HPDE6-E6E7 (cell line): ENCODE measurements around the gene CCDC172.

Experiments used
- DNase-seq: peaks from one replicate; pipeline ENCODE4 v3.0.0; 2011; ENCODE audit warnings: missing footprints; ENCODE audit errors: extremely low spot score

CCDC172 gene

DNA sequence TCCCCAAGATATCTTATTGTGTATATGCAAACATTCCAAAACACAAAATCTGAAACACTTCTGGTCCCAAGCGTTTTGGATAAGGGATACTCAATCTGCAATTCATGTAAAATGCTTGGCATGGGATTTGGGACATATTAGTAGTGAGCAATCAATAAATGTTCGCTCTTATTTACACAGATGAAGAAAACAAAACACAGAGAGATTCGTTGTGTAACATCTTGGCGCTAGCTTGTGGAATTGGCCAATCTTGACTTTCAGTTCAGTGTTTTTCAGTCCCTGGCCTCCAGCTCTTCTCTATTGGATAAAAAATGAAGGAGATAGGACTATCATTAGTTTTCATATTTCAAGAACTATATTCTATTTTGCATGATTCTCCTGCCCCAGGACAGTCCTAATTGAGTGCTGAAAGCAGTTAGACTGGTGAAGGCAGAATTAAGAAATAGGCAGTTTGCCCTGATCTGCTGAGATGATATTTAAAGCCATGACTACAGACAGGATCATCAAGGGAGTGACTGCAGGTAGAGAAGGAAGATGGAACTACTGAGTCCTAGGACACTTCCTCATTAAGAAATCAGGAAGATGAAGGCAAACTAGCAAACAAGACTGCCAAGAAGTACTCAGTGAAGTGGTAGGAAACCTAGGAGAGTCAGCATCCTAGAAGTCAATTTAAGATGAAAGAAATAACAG, 105.2 kb downstream of the CCDC172 start:
- DNase-seq, result no peak
